ENCODE results near the gene LITAFD.

LITAFD gene

DNA sequence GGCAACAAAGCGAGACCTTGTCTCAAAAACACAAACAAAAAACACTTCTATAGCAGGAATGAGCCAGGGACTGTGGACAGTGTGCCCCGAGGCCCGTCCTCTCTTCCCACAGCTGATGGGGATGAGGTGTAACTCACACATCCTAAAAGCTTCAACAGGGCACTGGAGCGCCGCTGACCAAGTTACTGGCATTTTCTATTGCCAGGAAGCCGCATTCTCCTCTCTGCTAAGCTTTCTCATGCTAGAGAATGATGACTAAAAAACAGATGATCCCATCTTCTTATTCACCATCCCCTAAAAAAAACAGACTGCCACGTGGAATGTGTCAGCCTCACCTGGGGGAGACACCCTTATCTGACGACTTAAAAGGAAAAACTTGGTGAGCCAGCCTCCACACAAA lies 29.6 kb upstream of the LITAFD start:
- in situ Hi-C loops (cut with MboI; ENCODE audit: low sequenced_read_pairs, unreplicated experiment), result no loop called here
- TF ChIP-seq CTCF (IDR thresholded peaks at IDR 0.05; ENCODE audit: borderline replicate concordance, control extremely low read depth, extremely low read depth, insufficient read depth, missing control alignments), result no peak
- no peak for DNase-seq (ENCODE audit: low spot score)

DNA sequence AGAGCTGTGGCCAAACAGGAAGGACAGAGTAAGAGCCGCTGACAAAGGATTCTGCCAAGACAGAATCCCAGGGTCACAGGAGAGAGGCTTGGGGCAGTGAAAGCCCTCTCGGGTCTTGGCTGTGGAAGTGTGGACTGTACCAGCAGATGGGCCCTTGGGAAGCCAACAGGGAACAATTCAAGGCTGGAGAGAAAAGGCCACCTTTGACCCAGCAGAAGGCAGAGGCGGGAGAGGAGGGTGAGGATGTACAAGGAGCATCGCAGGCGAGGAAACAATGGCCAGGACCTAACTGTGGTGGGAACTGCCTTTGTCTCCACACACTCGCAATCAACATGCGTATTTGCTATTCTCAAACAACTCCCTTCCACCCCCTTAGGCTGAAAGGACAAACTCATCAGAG lies 29.0 kb upstream of the LITAFD start:
- DNase-seq (ENCODE audit: low spot score), result no peak
- TF ChIP-seq CTCF (IDR thresholded peaks at IDR 0.05; ENCODE audit: borderline replicate concordance, control extremely low read depth, extremely low read depth, insufficient read depth, missing control alignments), result no peak
- in situ Hi-C loops (cut with MboI; ENCODE audit: low sequenced_read_pairs, unreplicated experiment), result no loop called here

GRCh38 chr16:8853611-8854010 lies 28.5 kb upstream of the LITAFD start:
- in situ Hi-C loops (cut with MboI; ENCODE audit: low sequenced_read_pairs, unreplicated experiment), result no loop called here
- TF ChIP-seq CTCF (IDR thresholded peaks at IDR 0.05; ENCODE audit: borderline replicate concordance, control extremely low read depth, extremely low read depth, insufficient read depth, missing control alignments), result no peak
- DNase-seq (ENCODE audit: low spot score), result no peak

- TF ChIP-seq CTCF (IDR thresholded peaks at IDR 0.05; ENCODE audit: borderline replicate concordance, control extremely low read depth, extremely low read depth, insufficient read depth, missing control alignments), result no peak
- in situ Hi-C loops (cut with MboI; ENCODE audit: low sequenced_read_pairs, unreplicated experiment), result no loop called here
- no peak for DNase-seq (ENCODE audit: low spot score)
Measured at GRCh38 chr16:8854298-8854948, 27.7 kb upstream of the LITAFD start.

- no peak for TF ChIP-seq CTCF (IDR thresholded peaks at IDR 0.05; ENCODE audit: borderline replicate concordance, control extremely low read depth, extremely low read depth, insufficient read depth, missing control alignments)
- DNase-seq (ENCODE audit: low spot score), result no peak
- in situ Hi-C loops (cut with MboI; ENCODE audit: low sequenced_read_pairs, unreplicated experiment), result no loop called here
Measured at GRCh38 chr16:8855051-8855786, 26.9 kb upstream of the LITAFD start.

DNA sequence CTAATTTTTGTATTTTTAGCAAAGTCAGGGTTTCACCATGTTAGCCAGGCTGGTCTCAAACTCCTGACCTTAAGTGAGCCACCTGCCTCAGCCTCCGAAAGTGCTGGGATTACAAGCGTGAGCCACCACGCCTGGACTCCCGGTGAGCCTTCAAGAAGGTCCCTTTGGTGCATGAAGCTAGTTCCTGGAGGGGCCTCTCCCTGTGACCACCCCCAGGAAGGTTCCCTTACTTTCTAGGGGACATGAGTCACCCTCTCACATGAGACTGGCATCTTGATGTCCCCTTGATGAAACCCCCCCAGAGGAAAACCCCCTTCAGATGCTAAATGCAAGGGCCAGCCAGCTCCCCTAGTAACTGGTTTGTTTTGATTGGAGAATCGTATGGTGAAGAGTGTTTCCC lies 26.2 kb upstream of the LITAFD start:
- no peak for DNase-seq (ENCODE audit: low spot score)
- in situ Hi-C loops (cut with MboI; ENCODE audit: low sequenced_read_pairs, unreplicated experiment), result no loop called here
- no peak for TF ChIP-seq CTCF (IDR thresholded peaks at IDR 0.05; ENCODE audit: borderline replicate concordance, control extremely low read depth, extremely low read depth, insufficient read depth, missing control alignments)
